ENCODE data around the gene GPR61.

GRCh38 chr1:109557520-109557919, 17.8 kb downstream of the GPR61 start:
- TF ChIP-seq CTCF (IDR thresholded peaks at IDR 0.05) (no peak), POLR2A (IDR thresholded peaks at IDR 0.05) (no peak)

Data from right lobe of liver (tissue), 4 donors.